Activated CD8-positive, alpha-beta memory T cell treated with anti-CD3 and anti-CD28 coated beads, Interleukin-2, amount 50 U/mL, for 1 hour (primary cell): Measurements from ENCODE around the gene PLS1.
"Not testable (repeated sequence)": the region's sequence is repeated elsewhere in the genome, so short reads cannot be mapped to it uniquely, and the experiment has no call there.

Experiments used
- DNase-seq: peaks from one replicate; pipeline ENCODE4 v3.0.0-alpha.2; 2020; ENCODE audit errors: extremely low read depth

PLS1 gene

GRCh38 chr3:142595951-142596725 is at the start of gene PLS1:
Gene PLS1, plus strand, starts transcription at chr3:142596393. Its CDS starts 67,845 bp downstream, at chr3:142664238.
- peak; percentile 42 for DNase-seq

GRCh38 chr3:142549986-142550385 is 46.2 kb upstream of the PLS1 start:
- DNase-seq = no peak

- not testable (repeated sequence) for DNase-seq
These were observed 43.6 kb upstream of the PLS1 start for GRCh38 chr3:142552579-142552978.

GRCh38 chr3:142553741-142554140 is 42.5 kb upstream of the PLS1 start:
- DNase-seq = no peak

GRCh38 chr3:142560118-142560517 is 36.1 kb upstream of the PLS1 start:
- DNase-seq = no peak

GRCh38 chr3:142563496-142563997 is 32.6 kb upstream of the PLS1 start:
- no peak for DNase-seq

GRCh38 chr3:142566096-142566495 is 30.1 kb upstream of the PLS1 start:
- DNase-seq = no peak

GRCh38 chr3:142568393-142569017 is 27.7 kb upstream of the PLS1 start:
- no peak for DNase-seq

GRCh38 chr3:142569422-142569821 is 26.8 kb upstream of the PLS1 start:
- DNase-seq = not testable (repeated sequence)

GRCh38 chr3:142574223-142574622 is 22.0 kb upstream of the PLS1 start:
- not testable (repeated sequence) for DNase-seq

- no peak for DNase-seq
These were observed 21.5 kb upstream of the PLS1 start for GRCh38 chr3:142574665-142575064.

GRCh38 chr3:142576792-142577191 is 19.4 kb upstream of the PLS1 start:
- DNase-seq = no peak

GRCh38 chr3:142577696-142578328 is 18.4 kb upstream of the PLS1 start:
- no peak for DNase-seq

- DNase-seq = peak; percentile 90
These were observed 17.6 kb upstream of the PLS1 start, which contains the start of gene ATR for GRCh38 chr3:142578329-142579223. Gene ATR, minus strand, starts transcription at chr3:142578733. Its CDS starts 29 bp downstream, at chr3:142578704.

GRCh38 chr3:142580061-142580423 is 16.2 kb upstream of the PLS1 start:
- no peak for DNase-seq

- DNase-seq = not testable (repeated sequence)
These were observed 15.1 kb upstream of the PLS1 start for GRCh38 chr3:142581070-142581469.

GRCh38 chr3:142586803-142587406 is 9.3 kb upstream of the PLS1 start:
- DNase-seq = no peak

- DNase-seq = no peak
These were observed 7.5 kb upstream of the PLS1 start for GRCh38 chr3:142588703-142589102.

- DNase-seq = not testable (repeated sequence)
These were observed 3.9 kb upstream of the PLS1 start for GRCh38 chr3:142592268-142592667.

GRCh38 chr3:142595141-142595540 is 1.1 kb upstream of the PLS1 start:
- DNase-seq = no peak

GRCh38 chr3:142595581-142595950 is 627 bp upstream of the PLS1 start:
- DNase-seq = no peak
